Left renal pelvis (tissue), 4 donors: ENCODE results near the gene FARP1. TPM values are rescaled to one million over a fixed set of nuclear protein-coding genes. Genes with fewer than 3 reads are reported as not detected.

Experiments
- DNase-seq, 4 donors: peaks; one replicate each; pipeline ENCODE4 v3.0.0-alpha.2; 2013; ENCODE audit warnings: low read depth in 4 of 4, low spot score in 3 of 4
- polyA plus RNA-seq, 4 donors: library from polyadenylated mRNA; unstranded; fragments of 120-200 nt; gene quantifications; one replicate each; pipeline ENCODE4 v1.2.1, GENCODE V29; 2013; ENCODE audit not compliant: insufficient read length in 4 of 4

FARP1 gene
- polyA plus RNA-seq, 4 donors = 66.1 to 307 (median 241) TPM

GRCh38 chr13:98487016-98487415 lies 344.1 kb downstream of the FARP1 start:
- no peak for DNase-seq

GRCh38 chr13:98487522-98487921 lies 344.6 kb downstream of the FARP1 start:
- DNase-seq = no peak

- DNase-seq = no peak
Measured at GRCh38 chr13:98488736-98489135, 345.8 kb downstream of the FARP1 start.

DNA sequence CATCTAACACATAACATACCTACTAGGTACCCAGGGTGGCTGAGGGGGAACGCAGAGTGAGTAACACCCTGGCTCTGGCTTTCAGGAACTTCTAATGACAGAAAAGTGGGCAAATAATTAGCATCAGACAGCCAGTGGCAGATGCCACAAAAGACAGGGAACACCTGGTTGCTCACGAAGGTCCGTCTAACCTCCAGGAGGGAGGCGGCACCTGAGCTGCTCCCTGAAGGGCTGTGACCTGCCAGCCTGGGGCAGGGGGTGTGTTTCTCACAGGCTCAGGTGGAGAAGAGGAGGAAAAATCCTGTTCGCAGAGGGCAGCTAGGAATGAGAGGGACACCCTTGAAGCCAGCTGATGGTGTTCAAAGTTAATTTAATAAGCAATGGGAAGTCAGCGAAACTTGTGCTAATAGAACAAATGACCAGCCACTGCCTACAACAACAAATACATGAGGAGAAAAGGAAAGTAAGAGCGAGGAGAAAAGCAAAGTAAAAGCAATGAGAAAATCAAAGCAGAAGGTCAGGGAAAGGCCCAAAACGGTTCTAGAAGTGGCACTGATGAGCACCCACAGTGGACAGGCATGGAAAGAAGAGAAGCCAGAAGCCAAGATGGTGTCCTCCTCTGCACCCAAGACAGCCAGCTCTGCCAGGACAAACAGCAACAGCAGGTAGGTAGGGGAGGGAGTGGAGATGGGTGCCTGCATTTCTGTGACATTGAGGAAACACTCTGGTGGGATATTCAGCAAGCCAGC lies 346.7 kb downstream of the FARP1 start:
- no peak for DNase-seq

DNA sequence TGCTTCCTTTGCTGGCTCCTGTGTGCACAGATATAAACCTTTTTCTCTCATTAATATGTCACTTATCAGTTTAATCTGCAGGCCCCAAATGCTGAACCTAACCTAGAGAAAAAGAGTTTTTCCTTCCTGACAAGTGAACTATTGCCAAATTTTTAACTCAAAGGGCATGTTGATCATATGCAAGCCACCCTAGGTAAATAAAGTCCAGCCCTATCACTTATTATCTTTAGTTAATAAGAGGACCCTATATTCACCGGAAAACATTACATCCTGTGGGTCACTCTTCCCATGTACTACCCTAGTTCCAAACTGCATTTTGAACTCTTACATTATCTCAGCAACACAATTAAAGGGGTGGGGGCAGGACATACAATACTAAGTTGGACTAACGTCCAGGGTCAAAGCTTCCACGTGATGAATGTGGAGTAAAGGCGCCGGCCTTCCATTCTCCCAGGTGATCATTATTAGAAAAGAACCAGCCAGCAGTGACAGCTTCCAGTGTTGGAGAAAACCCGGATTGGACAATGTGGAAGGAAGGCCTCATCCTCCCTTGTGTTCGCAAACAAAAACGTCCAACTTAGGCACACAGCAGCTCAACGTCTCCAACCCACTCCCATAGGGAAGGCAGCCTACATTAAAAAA lies 347.4 kb downstream of the FARP1 start:
- DNase-seq = no peak

DNA sequence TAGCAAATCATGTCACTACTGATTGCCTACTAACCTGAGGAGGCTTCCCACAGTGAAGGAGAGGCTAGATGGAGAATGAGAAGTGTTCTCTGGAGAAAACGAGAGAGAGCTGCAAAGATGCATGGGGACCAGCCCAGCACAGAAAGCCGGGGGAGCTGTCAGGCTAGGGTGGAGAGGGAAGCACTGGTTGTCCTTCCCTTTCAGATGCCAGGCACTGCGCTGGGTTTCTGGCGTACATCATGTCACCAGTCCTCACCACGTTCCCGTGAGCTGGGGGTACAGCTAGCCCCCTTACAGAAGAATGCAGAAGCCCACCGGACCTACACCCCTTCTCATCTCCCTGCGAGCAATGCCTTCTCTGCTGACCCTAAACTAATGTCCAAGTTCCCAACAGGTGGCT lies 348.0 kb downstream of the FARP1 start:
- no peak for DNase-seq

- no peak for DNase-seq
Measured at GRCh38 chr13:98492335-98493041, 349.6 kb downstream of the FARP1 start.

- DNase-seq = no peak
Measured at GRCh38 chr13:98493042-98493712, 350.3 kb downstream of the FARP1 start.

- DNase-seq = no peak
Measured at GRCh38 chr13:98494769-98495168, 351.9 kb downstream of the FARP1 start.

DNA sequence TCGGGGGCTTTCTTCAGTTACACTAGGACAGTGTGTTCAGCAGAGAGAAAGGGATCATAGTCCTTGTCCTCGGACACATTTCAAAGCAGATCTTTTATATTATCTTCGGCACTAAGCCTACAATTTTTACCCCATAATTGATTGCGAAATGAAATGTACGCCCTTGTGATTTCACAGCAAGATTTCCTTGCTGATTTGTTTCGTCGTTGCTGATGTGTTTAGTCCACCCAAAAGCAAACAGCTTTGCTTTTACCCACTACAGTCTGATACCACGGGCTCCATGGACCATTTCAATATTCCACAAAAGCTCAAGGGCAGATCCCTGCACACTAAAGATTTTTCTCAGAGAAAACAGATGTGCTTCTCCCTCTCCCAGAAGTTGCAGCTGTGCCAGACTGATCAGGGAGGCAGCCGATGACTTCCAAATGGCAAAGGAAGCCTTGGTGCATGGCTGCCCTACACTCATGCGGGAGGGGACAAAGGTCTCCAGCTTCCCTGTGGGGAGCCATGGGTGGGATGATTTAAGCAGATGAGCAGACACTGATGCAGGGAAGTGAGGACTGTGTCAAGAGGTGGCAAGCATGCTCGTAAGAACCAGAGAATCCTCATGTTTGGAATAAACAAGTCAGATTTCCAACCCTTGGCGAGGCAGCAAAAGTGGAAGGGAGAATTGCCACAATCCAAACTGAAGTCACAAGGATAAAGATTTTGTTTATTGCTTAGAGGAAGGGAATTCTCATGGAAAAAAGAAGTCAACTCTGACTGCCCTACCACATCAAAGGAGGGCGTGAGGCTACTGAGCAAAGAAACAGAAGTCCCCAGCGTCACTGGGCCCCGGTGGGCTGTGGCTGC lies 353.0 kb downstream of the FARP1 start:
- DNase-seq = no peak

DNA sequence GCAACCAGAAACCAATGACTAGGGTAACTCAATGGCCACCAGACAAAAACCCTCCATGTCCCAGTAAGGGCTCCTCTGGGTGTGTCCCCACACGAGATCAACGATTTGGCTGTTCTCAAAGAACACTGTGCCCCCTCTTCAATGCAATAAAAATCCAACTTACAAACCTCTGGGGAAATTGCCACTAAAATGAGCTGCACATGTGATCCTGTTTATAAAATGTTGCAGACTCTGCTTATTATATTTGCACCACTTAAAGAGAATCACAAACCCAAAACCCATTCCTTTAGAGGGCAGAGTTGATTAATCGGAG lies 353.5 kb downstream of the FARP1 start:
- DNase-seq = no peak

DNA sequence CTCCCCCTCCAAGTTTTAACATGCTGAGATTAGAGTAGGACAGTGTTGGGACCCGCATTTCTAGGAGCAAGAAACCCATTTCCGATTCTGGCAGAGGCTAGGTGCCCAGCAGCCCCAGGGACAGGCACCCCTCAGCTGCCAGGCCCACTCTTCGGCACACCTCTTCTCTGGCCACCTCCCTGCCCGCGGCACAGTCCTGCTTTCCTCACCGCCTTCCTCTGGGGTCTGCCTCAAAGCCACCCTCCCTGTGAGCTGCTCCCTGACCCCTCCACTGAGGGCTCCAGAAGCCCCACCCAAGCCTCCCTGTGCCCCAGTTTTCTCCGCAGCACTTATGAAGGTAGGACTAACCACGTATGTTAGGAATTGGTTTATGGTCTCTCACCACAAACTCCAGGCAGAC lies 354.1 kb downstream of the FARP1 start:
- DNase-seq = no peak

DNA sequence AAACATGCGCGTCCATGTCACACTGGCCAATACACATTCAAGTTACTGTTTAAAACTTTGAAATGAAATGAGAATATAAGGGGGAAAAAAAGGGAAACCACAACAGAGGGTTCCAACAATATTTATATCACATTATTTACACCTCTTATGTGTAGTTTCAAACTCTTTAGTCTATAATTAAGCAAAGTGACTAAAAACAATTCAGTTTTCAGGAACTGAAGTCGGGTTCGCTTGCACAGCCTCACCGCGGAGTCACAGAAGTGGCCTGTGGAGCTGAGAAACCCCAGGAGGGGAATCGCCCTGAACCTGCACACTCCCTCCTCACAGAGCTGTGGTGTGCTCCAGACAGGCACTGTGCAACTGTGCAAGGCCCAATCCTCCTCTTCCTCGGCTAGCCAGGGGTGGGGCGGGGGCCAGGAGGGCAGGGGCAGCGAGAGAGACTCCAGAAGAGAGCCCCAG lies 358.1 kb downstream of the FARP1 start:
- DNase-seq = no peak

DNA sequence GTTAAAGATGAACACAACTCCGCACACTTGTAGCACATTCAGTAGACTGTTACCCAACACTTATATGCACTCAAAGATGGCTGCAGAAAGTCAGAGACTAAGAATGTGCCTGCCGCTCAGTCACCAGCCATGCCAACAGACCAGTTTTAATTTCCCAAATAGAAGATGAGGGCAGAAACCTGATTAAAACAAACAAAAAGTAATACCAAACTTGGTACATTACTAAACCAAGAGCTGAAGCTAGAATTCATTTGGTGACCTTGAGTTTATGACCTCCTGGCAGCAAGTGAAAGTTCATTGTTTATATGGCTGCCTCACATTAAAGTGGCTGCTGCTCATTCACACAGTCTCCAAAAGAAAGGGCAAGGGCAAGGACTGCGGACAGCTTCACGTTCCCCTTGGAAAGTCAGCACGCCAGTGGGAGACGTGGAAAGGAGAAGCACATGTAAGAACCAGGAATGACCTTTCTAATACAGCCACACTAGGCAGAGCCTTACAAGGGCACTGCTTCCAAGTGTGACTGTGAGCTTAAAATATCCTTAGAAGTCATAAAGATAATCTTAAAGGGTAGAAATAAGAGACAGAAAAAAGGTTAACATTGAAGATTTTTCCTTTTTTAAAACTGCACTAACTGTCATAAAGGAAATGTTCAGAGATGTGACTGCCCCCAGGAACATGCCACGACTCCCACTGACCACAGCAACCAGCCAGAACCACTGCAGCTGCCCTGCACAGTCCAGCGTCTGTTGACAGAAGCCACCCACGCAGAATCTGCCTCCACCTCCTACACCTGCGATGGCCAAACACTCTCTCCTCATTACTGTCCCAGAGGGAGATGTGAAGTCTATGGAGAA lies 360.5 kb downstream of the FARP1 start:
- peak in 1 of 4 donors; percentile 42 for DNase-seq

DNA sequence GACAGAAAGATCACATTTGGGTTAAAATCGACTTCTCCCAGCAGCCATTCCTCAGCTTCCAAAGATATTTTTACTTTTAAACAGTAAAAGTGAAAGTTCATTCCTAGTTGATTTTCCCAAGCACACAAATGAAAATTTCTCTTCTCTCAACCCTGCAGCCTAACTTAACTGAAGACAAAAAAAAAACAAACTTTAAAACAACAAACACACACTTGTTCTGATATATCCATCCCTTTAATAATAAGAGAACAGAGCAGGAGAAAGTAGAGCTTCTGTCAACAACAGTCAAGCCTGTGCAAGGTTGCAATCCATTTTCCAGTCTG lies 361.1 kb downstream of the FARP1 start:
- no peak for DNase-seq

- no peak for DNase-seq
Measured at GRCh38 chr13:98504371-98504963, 361.6 kb downstream of the FARP1 start.
